HL-60/S4 treated with retinoic acid at 250 ng/mL for 4 days and 3 days (cell line): ENCODE results near the gene ERP29.
"Not testable (repeated sequence)": the region's sequence is repeated elsewhere in the genome, so short reads cannot be mapped to it uniquely, and the experiment has no call there.

Experiments used
- in situ Hi-C: fragments of 300-500 bp; cut with MboI; formaldehyde crosslinking; loops from 2 replicates; pipeline ENCODE4 v1.7.0; 2022; ENCODE audit warnings: low sequenced_read_pairs

Gene ERP29

DNA sequence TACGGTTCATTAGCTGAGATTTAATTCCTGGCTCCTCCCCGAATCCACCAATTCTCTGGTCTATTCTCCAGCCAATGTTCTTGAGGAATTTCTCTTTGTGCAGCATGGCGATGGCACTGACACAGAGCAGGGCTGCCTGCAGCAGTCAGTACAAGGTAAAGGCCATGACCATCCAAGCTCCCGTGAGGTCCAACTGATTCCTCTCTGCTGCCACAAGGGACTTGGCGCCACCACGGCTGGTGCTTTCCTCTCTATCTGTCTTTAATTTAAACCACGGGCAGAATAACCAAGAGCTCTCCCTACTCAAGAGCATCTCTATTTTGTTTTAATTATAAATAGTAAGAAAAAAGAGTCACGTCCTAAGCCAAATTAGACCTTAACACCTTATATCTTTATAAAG lies 12.4 kb upstream of the ERP29 start:
- in situ Hi-C loops, result no loop called here

DNA sequence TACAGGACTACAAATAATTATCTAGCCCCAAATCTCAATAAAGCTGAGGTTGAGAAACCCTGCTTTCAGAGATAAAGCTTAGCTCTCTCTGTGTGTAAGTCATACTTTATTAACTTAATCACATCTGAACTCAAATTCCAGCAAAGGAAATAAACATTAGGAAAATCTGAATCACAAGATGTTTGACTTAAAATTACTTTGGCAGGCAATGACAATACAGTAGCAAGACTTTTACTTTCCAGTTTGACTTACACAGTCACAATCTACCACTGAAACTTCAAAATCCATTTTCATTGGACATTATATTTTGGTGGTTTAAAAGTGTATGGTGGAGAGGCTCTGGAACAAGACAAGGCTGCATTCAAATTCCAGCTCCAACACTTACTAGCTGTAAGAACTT lies 11.7 kb upstream of the ERP29 start:
- in situ Hi-C loops, result no loop called here

DNA sequence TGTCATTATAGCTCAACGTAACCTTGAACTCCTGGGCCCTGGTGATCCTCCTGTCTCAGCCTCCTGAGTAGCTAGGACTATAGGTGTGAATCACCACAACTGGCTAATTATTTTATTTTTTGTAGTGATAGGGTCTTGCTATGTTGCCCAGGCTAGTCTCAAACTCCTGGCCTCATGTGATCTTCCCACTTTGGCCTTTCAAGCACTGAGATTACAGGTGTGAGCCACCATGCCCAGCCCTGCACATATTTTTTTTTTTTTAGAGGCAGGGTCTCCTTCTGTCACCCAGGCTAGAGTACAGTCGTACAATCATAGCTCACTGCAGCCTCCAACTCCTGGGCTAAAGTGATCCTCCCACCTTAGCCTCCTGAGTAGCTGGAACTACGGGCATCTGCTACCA lies 9.2 kb upstream of the ERP29 start:
- in situ Hi-C loops, result no loop called here

DNA sequence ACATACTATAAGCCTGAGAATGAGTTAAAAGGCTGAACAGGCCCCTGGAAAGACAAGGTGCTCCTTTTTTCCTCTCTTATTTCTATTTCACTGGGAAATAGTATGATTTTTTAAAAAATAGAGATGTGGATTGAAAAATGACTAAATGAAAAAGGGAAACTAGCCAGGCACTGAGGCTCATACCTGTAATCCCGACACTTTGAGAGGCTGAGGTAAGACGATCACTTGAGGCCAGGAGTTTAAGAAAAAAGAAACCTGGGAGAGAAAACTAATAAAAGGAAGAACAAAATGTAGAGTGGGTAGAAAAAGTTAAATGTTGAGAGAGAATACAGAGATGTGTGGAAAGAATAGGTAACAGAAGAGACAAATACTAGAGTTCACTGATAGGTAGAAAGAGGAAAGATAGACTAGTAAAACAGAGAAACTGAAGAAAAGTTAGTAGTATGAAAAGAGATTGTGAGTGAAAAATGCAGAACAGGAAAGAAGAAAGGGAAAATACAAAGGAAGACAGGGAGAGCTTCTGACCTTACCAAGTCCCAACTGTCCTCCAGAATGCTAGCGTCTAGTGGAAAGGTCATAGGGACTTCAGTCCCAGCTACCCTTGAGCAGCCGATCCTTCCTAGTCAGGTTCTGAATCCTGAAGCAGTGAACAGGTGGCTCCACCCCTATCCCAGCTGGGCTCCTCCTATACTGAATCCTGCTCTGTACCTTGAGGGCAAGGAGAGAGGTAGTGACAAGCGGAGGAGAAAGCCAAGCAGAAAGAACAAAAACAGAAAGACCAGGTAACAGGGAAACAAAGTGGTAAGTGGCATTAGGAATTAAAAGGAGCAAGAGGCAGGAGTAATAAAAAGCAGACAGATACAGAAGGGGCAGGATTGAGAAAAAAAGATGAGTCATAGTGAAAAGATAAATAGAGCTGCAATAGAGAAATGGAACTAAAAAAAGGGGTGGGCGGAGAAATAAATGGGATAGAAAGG lies 7.5 kb upstream of the ERP29 start:
- in situ Hi-C loops, result no loop called here

DNA sequence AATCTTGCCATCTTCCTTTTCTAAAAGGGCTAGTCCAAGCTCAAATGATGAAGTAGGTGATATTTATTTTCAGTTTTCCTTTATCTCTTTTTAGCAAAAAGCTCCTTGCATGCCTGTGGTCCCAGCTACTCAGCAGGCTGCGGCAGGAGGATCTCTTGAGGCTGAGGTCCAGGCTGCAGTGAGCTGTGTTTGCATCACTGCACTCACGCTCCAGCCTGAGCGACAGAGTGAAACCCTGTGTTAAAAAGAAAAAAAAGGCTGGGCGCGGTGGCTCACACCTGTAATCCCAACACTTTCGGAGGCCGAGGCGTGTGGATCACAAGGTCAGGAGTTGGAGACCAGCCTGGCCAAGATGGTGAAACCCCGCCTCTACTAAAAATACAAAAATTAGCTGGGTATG lies 5.3 kb upstream of the ERP29 start:
- in situ Hi-C loops, result no loop called here

DNA sequence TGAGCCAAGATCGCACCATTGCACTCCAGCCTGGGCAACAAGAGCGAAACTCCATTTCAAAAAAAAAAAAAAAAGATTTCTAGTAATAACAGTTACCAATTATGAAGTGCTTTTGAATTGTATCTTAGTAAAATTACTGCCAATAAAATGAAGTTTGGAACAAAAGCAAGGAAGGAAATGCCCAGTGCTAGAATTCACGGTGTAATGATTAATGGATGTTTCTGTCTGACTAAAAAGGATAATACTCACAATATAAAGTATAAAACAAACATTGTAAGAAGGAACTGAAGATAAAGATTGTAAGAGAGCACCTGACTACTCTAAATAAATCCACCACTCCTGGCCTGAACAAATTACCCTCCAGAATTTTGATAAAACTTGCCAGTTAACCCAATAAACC lies 4.3 kb upstream of the ERP29 start:
- in situ Hi-C loops, result no loop called here

DNA sequence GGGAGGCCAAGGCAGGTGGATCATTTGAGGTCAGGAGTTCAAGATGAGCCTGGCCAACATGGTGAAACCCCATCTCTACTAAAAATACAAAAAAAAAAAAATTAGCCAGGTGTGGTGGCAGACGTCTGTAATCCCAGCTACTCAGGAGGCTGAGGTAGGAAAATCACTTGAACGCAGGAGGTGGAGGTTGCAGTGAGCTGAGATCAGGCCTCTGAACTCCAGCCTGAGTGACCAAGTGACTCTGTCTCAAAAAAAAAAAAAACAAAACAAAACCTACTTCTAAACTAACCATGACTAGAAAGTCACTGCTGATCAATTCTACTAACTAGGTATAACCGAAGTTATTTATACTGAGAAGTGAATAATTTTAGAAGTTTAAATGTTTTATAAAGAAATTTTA lies 3.6 kb upstream of the ERP29 start:
- in situ Hi-C loops, result not testable (repeated sequence)

DNA sequence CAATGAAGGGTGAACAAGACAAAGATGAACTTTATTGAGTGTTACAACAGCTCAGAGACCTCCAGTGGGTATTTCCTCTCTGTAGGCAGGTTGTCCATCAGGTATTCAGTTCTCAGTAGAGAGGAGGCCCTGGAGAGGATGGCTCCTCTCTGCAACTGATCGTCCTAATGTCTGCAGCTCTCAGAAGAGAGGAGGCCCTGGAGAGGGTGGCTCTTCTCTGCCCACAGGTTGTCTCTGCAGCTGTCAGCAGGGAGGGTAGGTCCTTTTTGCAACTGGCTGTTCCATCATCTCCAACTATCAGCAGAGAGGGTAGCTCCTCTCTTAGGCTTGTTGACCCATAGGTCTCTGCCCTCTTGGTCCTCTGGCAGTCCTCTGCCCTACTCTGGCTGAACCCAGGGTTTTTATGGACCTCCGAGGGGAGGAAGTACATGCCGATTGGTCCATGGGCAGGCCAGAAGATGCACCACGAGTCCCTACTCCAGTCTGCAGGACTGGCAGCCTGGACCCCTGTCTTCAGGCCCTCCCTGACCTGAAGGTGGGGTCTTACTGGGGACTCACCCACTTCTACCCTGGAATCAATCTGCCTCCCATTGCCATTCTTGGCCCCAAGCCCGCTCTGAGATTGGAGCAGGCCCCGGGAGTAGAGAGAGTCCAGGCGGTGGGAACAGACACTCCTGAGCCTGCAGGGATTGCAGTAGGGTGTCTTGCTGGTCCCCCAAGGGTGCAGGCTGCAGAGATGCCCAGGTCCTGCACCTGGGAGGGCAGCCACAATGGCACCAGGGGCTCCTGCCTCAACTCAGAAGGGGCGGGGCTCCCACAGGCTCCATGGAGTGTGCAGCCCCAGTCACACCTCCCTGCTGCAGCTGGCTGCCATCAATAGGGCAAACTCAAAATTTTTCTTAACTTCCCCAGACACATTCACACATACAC lies 2.5 kb upstream of the ERP29 start:
- in situ Hi-C loops, result no loop called here

DNA sequence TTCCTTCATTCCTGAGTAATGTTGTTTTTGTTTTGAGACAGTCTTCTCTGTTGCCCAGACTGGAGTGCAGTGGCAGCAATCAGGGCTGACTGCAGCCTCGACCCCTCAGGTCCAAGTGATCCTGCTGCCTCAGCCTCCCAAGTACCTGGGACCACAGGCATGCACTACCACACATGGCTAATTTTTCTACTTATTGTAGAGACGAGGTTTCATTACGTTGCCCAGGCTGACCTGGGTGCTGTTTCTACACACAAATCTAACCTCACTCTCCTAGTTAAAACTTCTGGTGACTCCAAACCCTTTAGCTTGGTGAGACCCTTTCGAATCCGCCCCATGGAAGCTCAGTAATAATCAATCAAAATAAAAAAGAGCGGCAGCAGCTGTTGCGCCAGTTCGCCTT lies 1.5 kb upstream of the ERP29 start:
- in situ Hi-C loops, result no loop called here

DNA sequence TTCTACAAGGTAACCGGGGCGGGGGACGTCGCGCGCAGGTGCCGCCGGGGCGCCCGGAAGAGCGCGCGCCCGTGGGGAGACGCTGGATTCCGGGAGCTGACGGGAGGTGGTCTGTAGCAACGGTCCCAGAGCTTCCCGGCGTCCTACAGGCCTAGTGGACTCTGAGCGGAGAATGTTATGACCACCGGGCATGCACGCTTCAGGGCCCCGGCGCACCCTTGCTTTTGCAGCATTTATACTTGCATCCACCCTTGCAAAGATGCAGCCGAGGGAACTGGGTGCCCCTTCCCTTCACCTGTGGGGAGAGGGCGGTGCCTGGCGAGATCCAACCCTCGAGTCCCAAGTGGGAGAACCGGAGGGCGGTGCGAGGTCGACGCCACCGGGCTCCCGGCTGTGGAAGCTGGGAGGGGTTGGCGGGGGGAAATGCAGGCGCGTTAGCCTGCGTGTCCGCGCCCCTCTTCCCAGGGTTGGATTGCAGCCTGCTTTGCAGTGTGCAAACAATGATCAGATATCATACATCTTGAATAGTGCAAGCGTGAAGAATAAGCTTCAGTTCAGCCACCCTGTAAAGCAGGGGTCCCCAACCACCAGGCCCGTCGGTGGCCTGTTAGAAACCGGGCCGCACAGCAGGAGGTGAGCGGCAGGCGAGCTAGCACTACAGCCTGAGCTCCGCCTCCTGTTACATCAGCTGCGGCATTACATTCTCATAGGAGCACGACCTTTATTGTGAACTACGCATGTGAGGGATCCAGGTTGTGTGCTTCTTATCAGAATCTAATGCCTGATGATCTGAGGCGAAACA lies 576 bp downstream of the ERP29 start:
- in situ Hi-C loops, result no loop called here

DNA sequence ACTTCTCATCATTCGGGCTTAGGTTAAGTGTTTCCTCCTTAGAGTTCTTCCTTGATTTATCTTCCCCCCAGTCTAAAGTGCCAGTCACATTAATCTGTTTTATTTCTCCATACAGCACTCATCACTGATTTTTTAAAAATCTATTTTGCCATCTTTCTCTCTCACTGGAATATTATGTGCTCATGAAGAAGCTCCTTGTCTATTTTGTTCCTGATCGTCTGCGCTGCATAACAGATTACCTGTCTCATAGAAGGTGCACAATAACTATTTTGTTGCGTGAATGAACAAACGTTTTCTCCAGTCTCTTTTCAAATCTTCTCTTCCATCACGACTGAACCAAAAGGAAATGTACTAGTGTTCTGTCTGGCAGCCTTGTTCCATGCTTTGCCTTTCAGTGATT lies 2.7 kb downstream of the ERP29 start:
- in situ Hi-C loops, result no loop called here

DNA sequence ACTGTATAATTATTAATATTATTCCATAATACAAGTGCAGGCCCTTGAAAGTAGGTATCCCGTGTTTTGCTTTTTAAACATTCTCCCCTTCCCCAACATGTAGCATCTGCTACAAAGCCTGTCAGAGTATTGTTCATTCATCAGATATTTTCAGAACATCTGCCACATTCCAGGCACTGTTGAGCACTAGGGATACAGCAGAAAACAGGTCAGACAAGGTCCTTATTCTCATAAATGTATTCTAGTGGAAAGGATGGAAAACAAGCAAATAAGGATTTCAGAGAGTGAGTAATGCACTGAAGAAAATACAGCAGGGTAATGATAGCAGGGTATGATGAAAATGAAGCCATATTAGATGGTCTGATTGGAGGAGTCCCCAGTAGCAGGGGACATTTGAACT lies 3.8 kb downstream of the ERP29 start:
- in situ Hi-C loops, result no loop called here

DNA sequence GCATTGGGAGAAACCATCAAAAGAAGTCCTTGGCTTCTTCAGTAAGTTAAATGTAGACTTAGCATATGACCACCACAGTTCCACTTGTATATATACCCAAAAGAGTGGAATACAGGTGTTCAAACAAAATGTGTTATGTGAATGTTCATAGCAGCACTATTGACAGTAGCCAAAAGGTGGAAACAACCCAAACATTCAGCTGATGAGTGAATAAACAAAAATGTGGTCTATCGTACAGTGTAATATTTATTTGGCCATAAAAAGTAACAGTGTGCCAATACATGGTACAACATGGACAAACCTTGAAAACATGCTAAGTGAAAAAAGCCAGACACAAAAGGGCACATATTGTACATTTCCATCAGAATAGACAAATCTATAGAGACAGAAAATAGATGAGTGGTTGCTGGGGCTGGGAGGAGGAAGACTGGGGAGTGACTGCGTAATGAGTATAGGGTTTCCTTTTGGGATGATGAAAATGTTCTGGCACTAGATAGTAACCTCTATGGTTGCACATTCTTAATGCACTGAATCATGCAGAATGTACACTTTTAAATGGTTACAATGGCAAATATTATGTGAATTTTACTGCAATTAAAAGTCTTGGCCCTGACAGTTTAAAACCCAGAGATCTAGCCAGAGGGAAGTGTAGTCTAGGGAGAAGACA lies 5.5 kb downstream of the ERP29 start:
- in situ Hi-C loops, result no loop called here

DNA sequence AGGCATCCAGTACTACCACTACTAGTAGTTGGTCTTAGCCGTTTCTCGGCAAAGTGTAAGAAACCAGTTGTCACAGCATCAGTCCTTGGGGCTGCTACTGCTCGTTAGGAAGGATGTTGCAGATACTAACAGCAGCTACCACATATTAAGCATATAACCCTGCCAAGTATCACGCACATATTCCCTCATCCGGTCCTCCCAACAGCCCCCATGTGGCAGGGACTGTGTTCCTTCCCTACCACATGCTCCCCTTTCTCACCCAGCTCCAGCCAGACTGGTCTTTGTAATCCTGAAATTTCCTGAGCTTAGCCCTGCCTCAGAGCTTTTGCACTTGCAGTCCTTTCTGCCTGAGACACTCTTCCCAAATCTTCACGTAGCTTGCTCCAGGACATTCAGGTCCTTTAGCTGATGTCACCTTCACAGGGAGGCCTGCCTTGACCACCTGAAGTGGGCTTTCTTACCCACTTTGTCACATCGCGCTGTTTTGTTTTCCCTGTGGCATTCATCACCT lies 7.8 kb downstream of the ERP29 start:
- in situ Hi-C loops, result no loop called here

DNA sequence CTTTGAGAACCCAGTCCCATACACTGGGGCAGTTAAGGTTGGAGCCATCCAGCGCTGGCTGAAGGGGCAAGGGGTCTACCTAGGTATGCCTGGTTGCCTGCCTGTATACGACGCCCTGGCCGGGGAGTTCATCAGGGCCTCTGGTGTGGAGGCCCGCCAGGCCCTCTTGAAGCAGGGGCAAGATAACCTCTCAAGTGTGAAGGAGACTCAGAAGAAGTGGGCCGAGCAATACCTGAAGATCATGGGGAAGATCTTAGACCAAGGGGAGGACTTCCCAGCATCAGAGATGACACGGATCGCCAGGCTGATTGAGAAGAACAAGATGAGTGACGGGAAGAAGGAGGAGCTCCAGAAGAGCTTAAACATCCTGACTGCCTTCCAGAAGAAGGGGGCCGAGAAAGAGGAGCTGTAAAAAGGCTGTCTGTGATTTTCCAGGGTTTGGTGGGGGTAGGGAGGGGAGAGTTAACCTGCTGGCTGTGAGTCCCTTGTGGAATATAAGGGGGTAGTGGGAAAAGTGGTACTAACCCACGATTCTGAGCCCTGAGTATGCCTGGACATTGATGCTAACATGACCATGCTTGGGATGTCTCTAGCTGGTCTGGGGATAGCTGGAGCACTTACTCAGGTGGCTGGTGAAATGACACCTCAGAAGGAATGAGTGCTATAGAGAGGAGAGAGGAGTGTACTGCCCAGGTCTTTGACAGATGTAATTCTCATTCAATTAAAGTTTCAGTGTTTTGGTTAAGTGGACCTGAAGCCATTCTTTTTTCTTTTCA lies 9.2 kb downstream of the ERP29 start:
- in situ Hi-C loops, result no loop called here

DNA sequence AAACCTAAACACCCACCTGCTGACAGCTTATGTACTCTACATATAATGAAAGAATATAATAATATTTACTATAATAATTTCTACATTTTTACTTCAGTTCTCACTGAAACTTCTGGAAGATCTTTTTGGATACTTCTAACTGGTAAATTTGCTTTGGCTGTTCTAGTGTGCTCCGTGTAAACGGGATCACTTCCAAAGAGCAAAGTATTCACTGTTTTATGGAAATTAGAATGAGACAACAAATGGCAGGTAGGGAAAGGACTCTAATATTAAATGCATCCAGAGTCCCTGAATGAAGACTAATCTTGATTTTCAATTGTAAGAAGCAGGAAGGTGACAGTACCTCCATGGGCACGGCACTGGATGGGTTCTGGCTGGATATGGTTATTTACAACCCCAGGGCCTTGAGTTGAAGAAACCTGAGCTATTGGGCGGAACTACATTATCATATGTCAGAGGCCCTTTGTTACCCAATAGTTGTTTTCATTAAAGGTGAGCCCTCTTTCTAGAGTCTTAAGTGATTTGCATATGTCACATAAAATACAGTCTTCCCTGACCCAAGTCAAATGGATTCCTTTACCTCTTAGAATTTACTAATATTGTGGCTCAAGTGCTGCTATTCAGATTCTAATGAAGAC lies 10.7 kb downstream of the ERP29 start:
- in situ Hi-C loops, result no loop called here

DNA sequence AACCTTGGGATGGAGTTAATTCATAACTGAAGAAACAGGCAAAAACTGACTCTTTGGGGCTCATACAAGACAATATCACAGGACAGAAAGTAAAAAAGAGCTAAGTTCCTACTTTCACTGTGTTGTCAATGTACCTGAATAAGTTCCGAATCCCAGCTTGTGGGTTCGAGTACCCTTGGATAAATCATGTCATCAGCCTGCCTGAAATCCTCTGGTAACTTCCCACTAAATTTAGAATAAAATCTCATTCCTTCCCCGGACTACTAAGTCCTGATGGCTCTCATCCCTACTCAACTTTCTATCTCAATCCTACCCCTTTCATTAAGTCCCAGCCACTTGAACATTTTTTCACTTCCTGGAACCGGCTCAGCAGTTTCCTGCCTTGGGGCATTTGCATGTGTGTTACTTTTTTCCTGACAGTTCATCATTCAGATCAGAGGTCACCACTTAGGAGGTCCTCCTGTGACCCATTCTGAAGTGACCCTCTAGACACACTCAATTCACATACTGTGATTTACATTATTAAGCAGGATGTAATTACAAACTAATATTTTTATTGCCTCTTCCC lies 12.7 kb downstream of the ERP29 start:
- in situ Hi-C loops, result no loop called here

DNA sequence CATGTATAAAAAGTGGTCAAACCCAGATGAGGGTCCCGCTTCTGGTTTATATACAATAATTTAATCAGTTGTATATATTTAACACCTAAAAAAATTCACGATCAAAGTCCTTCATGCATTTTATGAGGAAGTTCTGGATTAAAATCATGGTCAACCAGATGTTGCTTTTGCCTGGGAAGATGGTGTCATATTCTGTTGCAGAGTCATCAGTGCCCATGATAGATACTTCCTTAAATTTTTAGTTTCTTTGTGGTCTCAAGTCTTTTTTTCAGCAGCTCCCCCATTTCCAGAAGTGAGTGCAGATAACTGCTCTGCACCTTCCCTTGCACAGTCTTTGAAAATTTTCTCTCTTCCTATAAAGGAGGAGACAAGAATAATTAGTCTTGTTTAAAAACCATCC lies 16.1 kb downstream of the ERP29 start:
- in situ Hi-C loops, result no loop called here

DNA sequence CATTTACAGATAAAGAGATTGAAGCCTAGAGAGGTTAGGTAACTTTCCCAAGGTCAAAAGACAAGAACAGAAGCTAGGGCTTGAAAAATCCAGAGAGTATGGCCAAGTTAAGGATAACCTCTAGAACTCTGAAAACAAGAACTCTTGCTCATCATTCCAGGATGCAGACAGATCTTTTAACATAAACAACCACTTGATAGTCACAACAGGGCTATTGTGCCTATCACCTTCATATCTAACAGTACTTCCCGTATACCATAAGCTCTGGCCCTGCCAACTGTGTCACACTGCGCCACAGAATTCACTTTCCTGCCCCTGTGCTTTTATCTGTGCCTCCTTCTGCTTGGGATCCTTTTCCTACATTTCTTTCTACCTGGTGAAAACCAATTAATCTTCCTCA lies 18.2 kb downstream of the ERP29 start:
- in situ Hi-C loops, result no loop called here
